Tibial nerve (tissue), 4 donors: ENCODE measurements around the gene PGBD5. TPM values are rescaled to one million over a fixed set of nuclear protein-coding genes. Genes with fewer than 3 reads are reported as not detected.
"Not testable (repeated sequence)": the region's sequence is repeated elsewhere in the genome, so short reads cannot be mapped to it uniquely, and the experiment has no call there.

Experiments used
- DNase-seq, 2 donors: peaks; one replicate each; pipeline ENCODE4 v3.0.0-alpha.2; 2019; ENCODE audit warnings: low spot score in 2 of 2
- H3K27ac ChIP-seq, 4 donors: fragments of 200-600 bp; sonication (generic) in 3 of 4; one replicate each; pipeline ENCODE4 v1.5.1; 2017 to 2019; ENCODE audit warnings: mild to moderate bottlenecking in 1 of 4
- H3K27me3 ChIP-seq, 2 donors: fragments of 200-600 bp; sonication (generic) in 1 of 2; one replicate each; pipeline versions ENCODE4 v1.5.1 to v1.6.0; 2017 to 2019
- H3K36me3 ChIP-seq, 3 donors: fragments of 200-600 bp; sonication (generic); one replicate each; pipeline ENCODE4 v1.5.1; 2018 to 2019
- H3K4me1 ChIP-seq, 4 donors: fragments of 200-600 bp; sonication (generic) in 3 of 4; one replicate each; pipeline ENCODE4 v1.5.1; 2017 to 2019
- H3K4me3 ChIP-seq, 4 donors: fragments of 200-600 bp; sonication (generic) in 3 of 4; one replicate each; pipeline ENCODE4 v1.5.1; 2017 to 2019; ENCODE audit warnings: mild to moderate bottlenecking in 1 of 4, moderate library complexity in 1 of 4
- H3K9me3 ChIP-seq, 4 donors: fragments of 200-600 bp; sonication (generic) in 3 of 4; one replicate each; pipeline ENCODE4 v1.5.1; 2017 to 2019
- CTCF ChIP-seq, 5 experiments: fragments of 200-600 bp in 3 of 5; fragments of 450-650 bp in 2 of 5; sonication (generic) in 3 of 5; IDR thresholded peaks; one replicate each; pipeline ENCODE4 v1.5.1; 2016 to 2019; ENCODE audit warnings: antibody characterized with exemption in 5 of 5, mild to moderate bottlenecking in 3 of 5, moderate library complexity in 2 of 5
- EP300 ChIP-seq, 2 donors: sonication (generic); formaldehyde crosslinking; IDR thresholded peaks; one replicate each; pipeline ENCODE4 v1.6.1; 2017; ENCODE audit warnings: antibody characterized with exemption in 2 of 2, mild to moderate bottlenecking in 1 of 2
- POLR2A ChIP-seq, 2 donors: fragments of 450-650 bp; IDR thresholded peaks; one replicate each; pipeline ENCODE4 v1.6.1; 2017; ENCODE audit warnings: antibody characterized with exemption in 2 of 2, mild to moderate bottlenecking in 2 of 2, moderate library complexity in 2 of 2
- WGBS, 2 donors: methylation state at CpG; one replicate each; pipeline ENCODE4 v1.1.5; 2018; 5-methylcytosine and 5-hydroxymethylcytosine counted together
- total RNA-seq, 4 donors: library from RNA; depleted of rRNA; stranded (reverse); fragments of >200 nt; gene quantifications; one replicate each; pipeline ENCODE4 v1.1.0, GENCODE V29; 2016

Gene PGBD5
- total RNA-seq, 4 donors from 2014 or later: 1.4 to 5.1 (median 2.2) TPM

GRCh38 chr1:230421481-230421880 lies 4.7 kb downstream of the PGBD5 start:
- peaks cover 0 to 16% (median 3%) of the 10 kb centered on the region in 4 donors for H3K4me1 ChIP-seq
- no peak overlapping the region for H3K4me3 ChIP-seq
- no peak overlapping the region for H3K27ac ChIP-seq
- DNase-seq: no peak
- peaks cover 0 to 7% (median 0%) of the 10 kb centered on the region in 4 donors for H3K9me3 ChIP-seq
- WGBS, 2 donors: 55 to 61% methylated on average over 1 of the region's 1 CpG
- peaks cover 0 to 46% of the 10 kb centered on the region in 2 donors for H3K27me3 ChIP-seq
- TF ChIP-seq EP300 (IDR thresholded peaks at IDR 0.05) (no peak), CTCF (IDR thresholded peaks at IDR 0.05) (no peak), POLR2A (IDR thresholded peaks at IDR 0.05) (no peak)
- H3K36me3 ChIP-seq: no peaks in the 10 kb centered on the region

- not testable (repeated sequence) for H3K9me3 ChIP-seq, H3K36me3 ChIP-seq, DNase-seq, H3K4me3 ChIP-seq, H3K27ac ChIP-seq
- WGBS, 2 donors: 82 to 85% methylated on average over 2 of the region's 2 CpGs
- peaks cover 0 to 45% of the 10 kb centered on the region in 2 donors for H3K27me3 ChIP-seq
- peaks cover 0 to 12% (median 3%) of the 10 kb centered on the region in 4 donors for H3K4me1 ChIP-seq
Measured at GRCh38 chr1:230420372-230420771, 5.8 kb downstream of the PGBD5 start.

- Histone ChIP-seq H3K9me3 (peaks cover 0 to 7% (median 0%) of the 10 kb centered on the region in 4 donors), H3K36me3 (no peaks in the 10 kb centered on the region), H3K27me3 (peaks cover 0 to 10% of the 10 kb centered on the region in 2 donors), H3K4me3 (no peak overlapping the region), H3K4me1 (no peaks in the 10 kb centered on the region), H3K27ac (no peak overlapping the region)
- WGBS, 2 donors: 79 to 86% methylated on average over 7 of the region's 7 CpGs
- TF ChIP-seq POLR2A (IDR thresholded peaks at IDR 0.05): no peak
- no peak for TF ChIP-seq CTCF (IDR thresholded peaks at IDR 0.05)
- TF ChIP-seq EP300 (IDR thresholded peaks at IDR 0.05): no peak
- no peak for DNase-seq
Measured at GRCh38 chr1:230416430-230416829, 9.7 kb downstream of the PGBD5 start.

- Histone ChIP-seq H3K9me3 (peaks cover 0 to 7% (median 0%) of the 10 kb centered on the region in 4 donors), H3K4me1 (no peaks in the 10 kb centered on the region), H3K27me3 (peaks cover 0 to 10% of the 10 kb centered on the region in 2 donors), H3K36me3 (no peaks in the 10 kb centered on the region), H3K4me3 (no peak overlapping the region), H3K27ac (no peak overlapping the region)
- TF ChIP-seq EP300 (IDR thresholded peaks at IDR 0.05) (no peak), CTCF (IDR thresholded peaks at IDR 0.05) (no peak), POLR2A (IDR thresholded peaks at IDR 0.05) (no peak)
- DNase-seq: no peak
- WGBS, 2 donors: 55 to 75% methylated on average over 2 of the region's 2 CpGs
Measured at GRCh38 chr1:230415405-230416132, 10.6 kb downstream of the PGBD5 start.

- H3K9me3 ChIP-seq: no peaks in the 10 kb centered on the region
- no peak for DNase-seq
- no peaks in the 10 kb centered on the region for H3K4me1 ChIP-seq
- no peak overlapping the region for H3K4me3 ChIP-seq
- H3K27ac ChIP-seq: no peak overlapping the region
- no peaks in the 10 kb centered on the region for H3K36me3 ChIP-seq
- 79 to 82% methylated on average over 4 of the region's 4 CpGs for WGBS, 2 donors
- TF ChIP-seq CTCF (IDR thresholded peaks at IDR 0.05) (no peak), POLR2A (IDR thresholded peaks at IDR 0.05) (no peak), EP300 (IDR thresholded peaks at IDR 0.05) (no peak)
- peaks cover 0 to 6% of the 10 kb centered on the region in 2 donors for H3K27me3 ChIP-seq
Measured at GRCh38 chr1:230414694-230415093, 11.4 kb downstream of the PGBD5 start.
